ENCODE results near the gene S100PBP.
"Not testable (repeated sequence)": the region's sequence is repeated elsewhere in the genome, so short reads cannot be mapped to it uniquely, and the experiment has no call there.

S100PBP gene

GRCh38 chr1:32901823-32902534 lies 84.5 kb downstream of the S100PBP start:
- DNase-seq, result no peak

GRCh38 chr1:32902535-32902920 lies 85.1 kb downstream of the S100PBP start:
- DNase-seq, result no peak

- no peak for DNase-seq
Measured at GRCh38 chr1:32903991-32904785, 86.7 kb downstream of the S100PBP start.

- no peak for DNase-seq
Measured at GRCh38 chr1:32904797-32905196, 87.3 kb downstream of the S100PBP start.

- not testable (repeated sequence) for DNase-seq
Measured at GRCh38 chr1:32905588-32905987, 88.1 kb downstream of the S100PBP start.

GRCh38 chr1:32906654-32907053 lies 89.2 kb downstream of the S100PBP start:
- no peak for DNase-seq

- DNase-seq, result no peak
Measured at GRCh38 chr1:32907435-32907834, 90.0 kb downstream of the S100PBP start.
